ENCODE results near the gene RPS27L. TPM values are rescaled to one million over a fixed set of nuclear protein-coding genes. Genes with fewer than 3 reads are reported as not detected.

RPS27L gene
- total and polyA plus RNA-seq, 2 donors (not counting 1 experiment from before 2014, with no cell fraction given) = 481 to 482 TPM

DNA sequence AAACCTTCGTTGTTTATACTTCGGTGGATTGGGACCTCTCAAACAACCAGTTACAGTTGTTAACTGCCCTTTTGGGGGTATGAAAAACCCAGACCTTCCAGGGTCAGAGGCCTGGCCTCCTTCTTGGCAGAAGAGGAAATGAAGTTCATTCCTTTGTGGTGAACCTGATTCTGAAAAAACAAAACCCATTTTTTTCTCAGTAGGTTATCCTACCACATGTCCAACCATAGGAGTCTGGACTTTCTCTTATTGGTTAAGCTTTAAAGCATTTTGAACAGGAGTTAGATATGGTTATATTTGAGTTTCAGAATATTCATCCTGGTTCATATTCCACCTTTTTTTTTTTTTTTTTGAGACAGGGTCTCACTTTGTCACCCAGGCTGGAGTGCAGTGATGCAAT lies 42.8 kb downstream of the RPS27L start:
- Histone ChIP-seq H3K27ac (ENCODE audit: insufficient read depth, low read length) (no peak overlapping the region), H3K27me3 (ENCODE audit: control insufficient read depth, insufficient read depth, low read length) (no peaks in the 10 kb centered on the region), H3K9me3 (ENCODE audit: control insufficient read depth, insufficient read depth, low read depth, low read length) (no peaks in the 10 kb centered on the region), H3K9ac (ENCODE audit: insufficient read depth, low read length) (no peak overlapping the region), H3K36me3 (ENCODE audit: control insufficient read depth, insufficient read depth, low read length) (no peaks in the 10 kb centered on the region), H3K4me3 (replicated peaks in 1 of 4; ENCODE audit: control extremely low read depth in 1 of 4, insufficient read depth in 1 of 4, low read depth in 3 of 4, low read length in 4 of 4) (no peak overlapping the region), H2AFZ (ENCODE audit: low read length) (no peak overlapping the region), H3K4me1 (ENCODE audit: control insufficient read depth, extremely low read depth, insufficient read depth, low read length) (no peaks in the 10 kb centered on the region), H4K20me1 (ENCODE audit: control insufficient read depth, extremely low read depth, insufficient read depth, low read length) (no peaks in the 10 kb centered on the region), H3K4me2 (ENCODE audit: extremely low read depth, insufficient read depth, low read length) (no peak overlapping the region), H3K79me2 (ENCODE audit: control insufficient read depth, insufficient read depth, low read length) (no peaks in the 10 kb centered on the region)
- TF ChIP-seq, protein P1, sequence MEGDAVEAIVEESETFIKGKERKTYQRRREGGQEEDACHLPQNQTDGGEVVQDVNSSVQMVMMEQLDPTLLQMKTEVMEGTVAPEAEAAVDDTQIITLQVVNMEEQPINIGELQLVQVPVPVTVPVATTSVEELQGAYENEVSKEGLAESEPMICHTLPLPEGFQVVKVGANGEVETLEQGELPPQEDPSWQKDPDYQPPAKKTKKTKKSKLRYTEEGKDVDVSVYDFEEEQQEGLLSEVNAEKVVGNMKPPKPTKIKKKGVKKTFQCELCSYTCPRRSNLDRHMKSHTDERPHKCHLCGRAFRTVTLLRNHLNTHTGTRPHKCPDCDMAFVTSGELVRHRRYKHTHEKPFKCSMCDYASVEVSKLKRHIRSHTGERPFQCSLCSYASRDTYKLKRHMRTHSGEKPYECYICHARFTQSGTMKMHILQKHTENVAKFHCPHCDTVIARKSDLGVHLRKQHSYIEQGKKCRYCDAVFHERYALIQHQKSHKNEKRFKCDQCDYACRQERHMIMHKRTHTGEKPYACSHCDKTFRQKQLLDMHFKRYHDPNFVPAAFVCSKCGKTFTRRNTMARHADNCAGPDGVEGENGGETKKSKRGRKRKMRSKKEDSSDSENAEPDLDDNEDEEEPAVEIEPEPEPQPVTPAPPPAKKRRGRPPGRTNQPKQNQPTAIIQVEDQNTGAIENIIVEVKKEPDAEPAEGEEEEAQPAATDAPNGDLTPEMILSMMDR (conservative IDR thresholded peaks at IDR 0.05 in 1 of 2, IDR thresholded peaks at IDR 0.05 in 1 of 2; ENCODE audit: low read depth in 1 of 2, low read length in 2 of 2) = no peak
- TF ChIP-seq EZH2 (IDR thresholded peaks at IDR 0.05; ENCODE audit: low read length, missing control alignments) = no peak
- no peak for DNase-seq (ENCODE audit: low read depth in 2 of 2)

DNA sequence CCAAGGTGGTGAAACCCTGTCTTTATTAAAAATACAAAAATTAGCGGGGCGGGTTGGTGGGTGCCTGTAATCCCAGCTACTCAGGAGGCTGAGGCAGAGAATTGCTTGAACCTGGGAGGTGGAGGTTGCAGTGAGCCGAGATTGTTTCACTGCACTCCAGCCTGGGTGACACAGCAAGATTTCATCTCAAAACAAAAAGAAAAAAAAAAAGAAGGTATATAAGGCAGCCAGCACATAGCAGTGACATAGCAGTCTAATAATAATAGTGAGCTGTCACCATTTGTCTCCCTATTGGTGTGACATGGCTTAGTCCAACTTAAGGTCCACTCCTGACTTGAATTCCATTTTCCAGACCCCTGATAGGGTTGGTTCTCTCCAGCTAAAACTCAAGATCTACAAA lies 44.4 kb downstream of the RPS27L start:
- TF ChIP-seq, protein P1 (conservative IDR thresholded peaks at IDR 0.05 in 1 of 2, IDR thresholded peaks at IDR 0.05 in 1 of 2; ENCODE audit: low read depth in 1 of 2, low read length in 2 of 2) = no peak
- no peak for TF ChIP-seq EZH2 (IDR thresholded peaks at IDR 0.05; ENCODE audit: low read length, missing control alignments)
- no peak for DNase-seq (ENCODE audit: low read depth in 2 of 2)
- no peak overlapping the region for H3K9ac ChIP-seq (ENCODE audit: insufficient read depth, low read length)

DNA sequence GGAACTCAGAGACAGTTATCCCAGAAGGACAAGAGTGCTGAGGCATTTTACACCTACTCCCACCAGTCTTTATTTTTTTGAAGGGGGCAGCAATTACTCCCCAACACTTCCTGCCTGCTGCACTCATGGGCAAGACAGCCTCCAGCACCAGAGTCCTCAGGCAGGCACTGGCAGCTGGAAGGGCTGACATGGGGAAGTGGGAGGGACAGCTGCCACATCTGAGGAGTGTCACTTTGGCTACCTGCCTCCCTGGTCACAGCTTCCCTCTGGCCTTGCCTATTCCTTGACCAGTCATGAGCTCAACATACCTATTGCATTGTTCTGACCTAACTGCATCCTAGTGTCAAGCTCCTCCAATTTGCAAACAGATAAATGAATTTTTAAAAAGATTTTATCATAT lies 45.8 kb downstream of the RPS27L start:
- no peak overlapping the region for H3K4me3 ChIP-seq (replicated peaks in 1 of 4; ENCODE audit: control extremely low read depth in 1 of 4, insufficient read depth in 1 of 4, low read depth in 3 of 4, low read length in 4 of 4)

More for the DNA sequence above, 44.4 kb downstream of the RPS27L start:
- Histone ChIP-seq H3K4me3 (replicated peaks in 1 of 4; ENCODE audit: control extremely low read depth in 1 of 4, insufficient read depth in 1 of 4, low read depth in 3 of 4, low read length in 4 of 4) (no peak overlapping the region), H4K20me1 (ENCODE audit: control insufficient read depth, extremely low read depth, insufficient read depth, low read length) (no peaks in the 10 kb centered on the region), H2AFZ (ENCODE audit: low read length) (no peak overlapping the region), H3K4me1 (ENCODE audit: control insufficient read depth, extremely low read depth, insufficient read depth, low read length) (peaks cover 6% of the 10 kb centered on the region), H3K4me2 (ENCODE audit: extremely low read depth, insufficient read depth, low read length) (no peak overlapping the region), H3K27me3 (ENCODE audit: control insufficient read depth, insufficient read depth, low read length) (no peaks in the 10 kb centered on the region), H3K36me3 (ENCODE audit: control insufficient read depth, insufficient read depth, low read length) (no peaks in the 10 kb centered on the region), H3K79me2 (ENCODE audit: control insufficient read depth, insufficient read depth, low read length) (no peaks in the 10 kb centered on the region), H3K9me3 (ENCODE audit: control insufficient read depth, insufficient read depth, low read depth, low read length) (no peaks in the 10 kb centered on the region), H3K27ac (ENCODE audit: insufficient read depth, low read length) (no peak overlapping the region)

More for the DNA sequence above, 45.8 kb downstream of the RPS27L start:
- Histone ChIP-seq H3K36me3 (ENCODE audit: control insufficient read depth, insufficient read depth, low read length) (no peaks in the 10 kb centered on the region), H3K4me1 (ENCODE audit: control insufficient read depth, extremely low read depth, insufficient read depth, low read length) (peaks cover 6% of the 10 kb centered on the region), H3K9ac (ENCODE audit: insufficient read depth, low read length) (no peak overlapping the region), H3K4me2 (ENCODE audit: extremely low read depth, insufficient read depth, low read length) (no peak overlapping the region), H3K9me3 (ENCODE audit: control insufficient read depth, insufficient read depth, low read depth, low read length) (no peaks in the 10 kb centered on the region), H4K20me1 (ENCODE audit: control insufficient read depth, extremely low read depth, insufficient read depth, low read length) (no peaks in the 10 kb centered on the region), H3K79me2 (ENCODE audit: control insufficient read depth, insufficient read depth, low read length) (no peaks in the 10 kb centered on the region), H3K27me3 (ENCODE audit: control insufficient read depth, insufficient read depth, low read length) (no peaks in the 10 kb centered on the region), H2AFZ (ENCODE audit: low read length) (no peak overlapping the region), H3K27ac (ENCODE audit: insufficient read depth, low read length) (no peak overlapping the region)
- no peak for TF ChIP-seq EZH2 (IDR thresholded peaks at IDR 0.05; ENCODE audit: low read length, missing control alignments)
- TF ChIP-seq, protein P1 (conservative IDR thresholded peaks at IDR 0.05 in 1 of 2, IDR thresholded peaks at IDR 0.05 in 1 of 2; ENCODE audit: low read depth in 1 of 2, low read length in 2 of 2) = no peak
- DNase-seq (ENCODE audit: low read depth in 2 of 2) = no peak
